ENCODE measurements around the gene SHROOM3. TPM values are rescaled to one million over a fixed set of nuclear protein-coding genes. Genes with fewer than 3 reads are reported as not detected.
A peak's percentile ranks its signal among the peaks of the same experiment; 100 is the strongest.

Gene SHROOM3
- polyA plus RNA-seq, 1 donor from 2014 or later: 2.7 TPM

- Histone ChIP-seq H3K27ac (ENCODE audit: low read length) (no peak overlapping the region), H3K36me3 (ENCODE audit: insufficient read depth, low read length) (no peaks in the 10 kb centered on the region), H3K9me3 (ENCODE audit: low read length) (no peaks in the 10 kb centered on the region), H3K9ac (ENCODE audit: low read length) (no peak overlapping the region), H3K9me2 (ENCODE audit: insufficient read depth, low read length) (no peaks in the 10 kb centered on the region), H3K27me3 (ENCODE audit: insufficient read depth, low read depth, low read length) (no peaks in the 10 kb centered on the region), H3K79me2 (replicated peaks; ENCODE audit: insufficient read depth, low read length) (peaks cover 23% of the 10 kb centered on the region), H4K20me1 (ENCODE audit: insufficient read depth) (no peaks in the 10 kb centered on the region), H3K4me2 (ENCODE audit: low read length) (no peak overlapping the region), H3K4me3 (ENCODE audit: low read length) (no peak overlapping the region), H3F3A (ENCODE audit: insufficient read depth, low read length, poor library complexity, severe bottlenecking) (no peaks in the 10 kb centered on the region), H2AFZ (ENCODE audit: low read depth, low read length) (no peak overlapping the region)
- TF ChIP-seq SMC3 (conservative IDR thresholded peaks at IDR 0.05; ENCODE audit: poor library complexity) (peak; percentile 90), CTCF (IDR thresholded peaks at IDR 0.05; ENCODE audit: poor library complexity, severe bottlenecking) (peak; percentile 89), EP300 (conservative IDR thresholded peaks at IDR 0.05; ENCODE audit: poor library complexity, severe bottlenecking) (no peak), REST (IDR thresholded peaks at IDR 0.05; ENCODE audit: borderline replicate concordance) (no peak), RAD21 (conservative IDR thresholded peaks at IDR 0.05) (peak; percentile 91)
These were observed 4.3 kb upstream of the SHROOM3 start for GRCh38 chr4:76430519-76431388.

GRCh38 chr4:76435528-76436319 is 695 bp downstream of the SHROOM3 start:
- no peak overlapping the region for H3K9ac ChIP-seq (ENCODE audit: low read length)
- no peaks in the 10 kb centered on the region for H3K9me2 ChIP-seq (ENCODE audit: insufficient read depth, low read length)
- no peaks in the 10 kb centered on the region for H3K9me3 ChIP-seq (ENCODE audit: low read length)
- H3K36me3 ChIP-seq (ENCODE audit: insufficient read depth, low read length): no peaks in the 10 kb centered on the region
- H3K27me3 ChIP-seq (ENCODE audit: insufficient read depth, low read depth, low read length): no peaks in the 10 kb centered on the region
- H3K27ac ChIP-seq (ENCODE audit: low read length): no peak overlapping the region
- H3F3A ChIP-seq (ENCODE audit: insufficient read depth, low read length, poor library complexity, severe bottlenecking): peaks cover 5% of the 10 kb centered on the region
- H2AFZ ChIP-seq (ENCODE audit: low read depth, low read length): no peak overlapping the region
- H3K4me2 ChIP-seq (ENCODE audit: low read length): peak overlapping the region; percentile 6
- TF ChIP-seq REST (IDR thresholded peaks at IDR 0.05; ENCODE audit: borderline replicate concordance) (peak; percentile 20), TAF1 (IDR thresholded peaks at IDR 0.05; ENCODE audit: low read depth) (no peak), EP300 (conservative IDR thresholded peaks at IDR 0.05; ENCODE audit: poor library complexity, severe bottlenecking) (no peak), POLR2AphosphoS5 (IDR thresholded peaks at IDR 0.05) (no peak), RAD21 (conservative IDR thresholded peaks at IDR 0.05) (peak; percentile 44), SMC3 (conservative IDR thresholded peaks at IDR 0.05; ENCODE audit: poor library complexity) (peak; percentile 63), MXI1 (conservative IDR thresholded peaks at IDR 0.05; ENCODE audit: poor library complexity, severe bottlenecking) (no peak), EZH2 (IDR thresholded peaks at IDR 0.05; ENCODE audit: borderline replicate concordance, insufficient read depth, low read length, poor library complexity, severe bottlenecking) (no peak), CTCF (IDR thresholded peaks at IDR 0.05; ENCODE audit: poor library complexity, severe bottlenecking) (peak; percentile 54)
- H3K4me3 ChIP-seq (ENCODE audit: low read length): peak overlapping the region; percentile 53
- H3K79me2 ChIP-seq (replicated peaks; ENCODE audit: insufficient read depth, low read length): peaks cover 70% of the 10 kb centered on the region
- no peaks in the 10 kb centered on the region for H4K20me1 ChIP-seq (ENCODE audit: insufficient read depth)

Data from neural cell (in vitro differentiated cells).